Measurements from ENCODE around the gene SLU7.
"Not testable (repeated sequence)": the region's sequence is repeated elsewhere in the genome, so short reads cannot be mapped to it uniquely, and the experiment has no call there.

Gene SLU7

GRCh38 chr5:160451281-160451680 lies 32.4 kb upstream of the SLU7 start:
- no peak for DNase-seq (ENCODE audit: low read depth in 2 of 3, low spot score in 2 of 3)

DNA sequence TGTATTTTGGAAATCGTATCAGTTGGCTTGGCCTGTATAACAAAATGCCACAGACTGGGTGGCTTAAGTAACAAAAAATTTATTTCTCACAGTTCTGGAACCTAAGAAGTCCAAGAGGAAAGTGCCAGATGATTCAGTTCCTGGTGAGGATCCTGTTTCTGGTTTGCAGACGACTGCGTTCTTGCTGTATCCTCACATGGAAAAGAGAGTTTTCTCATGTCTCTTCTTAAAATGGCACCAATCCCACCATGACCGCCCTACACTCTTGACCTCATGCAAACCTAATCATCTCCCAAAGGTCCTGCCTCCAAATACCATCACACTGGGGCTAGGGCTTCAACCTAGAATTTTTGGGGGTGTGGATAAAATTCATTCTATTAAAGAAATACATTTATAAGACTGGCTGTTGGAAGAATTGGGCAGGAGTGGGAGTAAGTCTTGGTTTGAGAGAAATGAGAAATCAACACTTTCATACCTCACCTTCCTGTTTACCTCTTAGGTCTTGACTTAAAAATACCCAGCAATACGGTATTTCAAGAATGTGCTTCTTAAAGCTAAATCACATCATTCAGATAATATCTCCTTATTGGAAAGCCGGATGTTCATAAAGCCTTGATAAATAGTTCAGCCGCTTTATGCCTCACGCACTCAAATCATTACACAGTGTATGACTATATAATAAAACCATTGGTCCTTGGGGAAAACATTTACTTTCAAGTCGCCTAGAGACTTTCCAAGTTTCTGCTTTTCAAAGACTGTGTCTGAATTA lies 31.5 kb upstream of the SLU7 start:
- no peak for DNase-seq (ENCODE audit: low read depth in 2 of 3, low spot score in 2 of 3)

GRCh38 chr5:160449458-160449857 lies 30.6 kb upstream of the SLU7 start:
- DNase-seq (ENCODE audit: low read depth in 2 of 3, low spot score in 2 of 3): no peak

DNA sequence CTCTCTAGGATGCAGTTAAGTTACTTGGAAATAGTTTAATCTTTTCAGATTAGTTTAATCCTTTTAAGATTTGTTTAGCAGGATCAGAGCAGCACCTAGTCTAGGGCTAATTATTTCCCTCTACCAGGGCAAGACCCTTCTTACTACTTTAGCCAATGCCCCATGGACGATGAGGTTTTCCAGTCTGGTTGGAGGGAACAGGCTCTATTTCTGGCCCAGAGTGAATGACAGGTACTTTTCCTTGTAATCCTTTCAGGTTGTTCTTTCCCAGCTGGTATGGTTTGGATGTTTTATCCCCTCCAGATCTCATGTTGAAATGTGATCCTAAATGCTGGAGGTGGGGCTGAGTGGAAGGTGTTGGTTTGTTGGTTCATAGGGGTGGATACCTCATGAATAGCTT lies 30.0 kb upstream of the SLU7 start:
- no peak for DNase-seq (ENCODE audit: low read depth in 2 of 3, low spot score in 2 of 3)

- no peak for DNase-seq (ENCODE audit: low read depth in 2 of 3, low spot score in 2 of 3)
Observed at GRCh38 chr5:160445751-160446150, 26.9 kb upstream of the SLU7 start.

DNA sequence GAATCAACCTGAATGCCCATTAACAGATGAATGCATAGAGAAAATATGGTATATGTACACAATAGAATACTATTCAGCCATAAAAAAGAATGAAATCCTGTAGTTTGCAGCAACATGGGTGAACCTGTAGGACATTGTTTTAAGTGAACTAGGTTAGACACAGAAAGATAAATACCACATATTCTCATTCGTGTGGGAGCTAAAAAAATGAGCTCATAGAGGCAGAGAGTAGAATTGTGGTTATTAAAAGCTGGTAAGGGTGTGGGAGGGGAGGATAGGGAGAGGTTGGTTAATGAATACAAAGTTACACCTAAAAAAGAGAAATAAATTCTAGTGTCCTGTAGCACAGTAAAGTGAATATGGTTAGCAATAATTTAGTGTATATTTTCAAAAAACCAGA lies 26.3 kb upstream of the SLU7 start:
- no peak for DNase-seq (ENCODE audit: low read depth in 2 of 3, low spot score in 2 of 3)

- no peak for DNase-seq (ENCODE audit: low read depth in 2 of 3, low spot score in 2 of 3)
Observed at GRCh38 chr5:160444407-160444806, 25.5 kb upstream of the SLU7 start.

GRCh38 chr5:160442824-160443431 lies 24.0 kb upstream of the SLU7 start:
- DNase-seq (ENCODE audit: low read depth in 2 of 3, low spot score in 2 of 3): no peak

DNA sequence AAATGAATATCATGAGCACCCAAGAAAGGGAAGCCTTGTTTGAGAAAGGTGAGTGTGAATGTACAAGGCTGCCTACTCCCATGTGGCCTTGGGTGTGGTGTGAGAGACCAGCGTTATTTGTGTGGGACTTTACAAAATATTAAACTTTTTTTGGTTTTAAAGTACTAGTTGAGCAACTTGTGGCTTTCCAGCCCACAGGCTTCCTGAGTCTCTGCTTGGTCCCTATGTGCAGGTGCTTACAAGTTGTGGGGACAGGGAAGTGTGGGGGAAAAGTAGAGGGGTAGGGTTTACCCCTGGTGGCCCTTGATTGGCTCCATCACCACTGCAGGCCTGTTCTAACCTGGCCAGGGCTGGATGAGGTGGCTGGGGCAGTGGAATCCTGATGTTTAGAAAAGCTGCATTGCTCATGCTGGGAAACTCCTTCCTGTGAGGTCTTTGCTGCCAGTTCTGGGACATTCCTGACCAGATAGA lies 22.5 kb upstream of the SLU7 start:
- DNase-seq (ENCODE audit: low read depth in 2 of 3, low spot score in 2 of 3): no peak

GRCh38 chr5:160439205-160439600 lies 20.3 kb upstream of the SLU7 start:
- peak; percentile 77 to 94 (median 92) for DNase-seq (ENCODE audit: low read depth in 2 of 3, low spot score in 2 of 3)

- peak in 1 of 3 experiments; percentile 30 for DNase-seq (ENCODE audit: low read depth in 2 of 3, low spot score in 2 of 3)
Observed at GRCh38 chr5:160438316-160439204, 19.7 kb upstream of the SLU7 start.

DNA sequence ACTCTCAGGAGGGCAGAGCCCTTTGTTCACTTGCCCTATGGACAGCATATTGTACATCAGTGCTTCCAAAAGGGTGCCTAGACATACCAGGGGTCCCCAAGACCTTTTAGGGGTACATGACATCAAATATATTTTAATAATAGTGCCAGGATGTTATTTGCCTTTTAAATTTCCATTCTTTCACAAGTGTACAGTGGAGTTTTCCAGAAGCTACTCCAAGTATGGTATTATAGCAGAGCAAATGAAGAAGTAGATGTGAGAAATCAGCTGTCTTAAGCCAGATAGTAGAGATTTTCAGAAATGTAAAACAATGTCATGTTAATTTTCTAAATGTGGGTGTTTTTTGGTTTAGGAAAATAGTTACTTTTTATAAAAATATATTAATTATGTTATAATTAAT lies 18.4 kb upstream of the SLU7 start:
- no peak for DNase-seq (ENCODE audit: low read depth in 2 of 3, low spot score in 2 of 3)

DNA sequence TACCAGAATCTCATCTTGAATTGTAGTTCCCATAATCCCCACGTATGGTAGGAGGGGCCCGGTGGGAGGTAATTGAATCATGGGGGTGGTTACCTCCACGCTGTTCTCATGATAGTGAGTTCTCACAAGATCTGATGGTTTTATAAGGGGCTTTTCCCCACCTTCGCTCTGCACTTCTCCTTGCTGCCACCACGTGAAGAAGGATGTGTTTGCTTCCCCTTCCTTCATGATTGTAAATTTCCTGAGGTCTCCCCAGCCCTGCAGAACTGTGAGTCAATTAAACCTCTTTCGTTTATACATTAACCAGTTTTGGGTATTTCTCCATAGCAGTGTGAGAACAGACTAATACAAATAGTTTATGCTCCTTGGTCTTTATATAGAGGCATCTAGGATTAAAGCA lies 17.8 kb upstream of the SLU7 start:
- not testable (repeated sequence) for DNase-seq (ENCODE audit: low read depth in 2 of 3, low spot score in 2 of 3)

DNA sequence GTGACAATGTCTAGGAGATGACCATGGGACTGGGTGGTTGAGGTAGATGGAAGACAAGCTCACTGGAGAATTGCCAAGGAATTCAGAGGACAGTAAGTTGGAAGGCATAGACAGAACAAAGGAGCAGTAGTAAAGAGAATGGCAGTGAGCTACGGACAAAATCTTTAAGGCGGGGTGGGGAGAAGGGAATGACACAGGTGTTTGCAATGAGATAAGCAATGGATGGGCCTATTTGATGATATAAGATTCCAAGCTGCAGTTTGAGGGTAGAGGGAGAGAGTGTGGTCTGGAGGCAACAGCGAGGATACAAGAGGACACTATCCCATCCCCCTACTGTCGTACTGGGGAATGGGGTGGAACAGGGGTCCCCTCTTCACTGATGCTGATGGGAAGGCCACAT lies 17.1 kb upstream of the SLU7 start:
- no peak for DNase-seq (ENCODE audit: low read depth in 2 of 3, low spot score in 2 of 3)

DNA sequence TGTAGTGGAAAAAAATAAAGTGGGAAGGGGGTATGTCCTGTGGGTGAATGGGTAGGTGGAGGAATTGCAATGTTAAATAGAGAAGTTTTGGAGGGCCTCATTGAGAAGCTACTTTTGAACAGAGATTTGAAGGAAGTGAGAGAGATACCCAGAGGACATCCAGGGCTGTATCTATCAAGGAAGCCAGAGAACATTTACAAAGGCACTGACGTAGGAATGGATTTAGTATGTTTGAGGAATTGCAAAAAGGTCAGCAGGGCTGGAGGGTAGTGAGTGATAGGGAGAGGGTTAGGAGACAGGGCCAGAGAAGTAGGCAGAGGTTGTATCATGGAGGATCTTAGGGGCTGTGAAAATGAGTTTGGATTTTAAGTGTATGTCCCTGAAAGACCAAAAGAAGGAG lies 16.7 kb upstream of the SLU7 start:
- no peak for DNase-seq (ENCODE audit: low read depth in 2 of 3, low spot score in 2 of 3)

DNA sequence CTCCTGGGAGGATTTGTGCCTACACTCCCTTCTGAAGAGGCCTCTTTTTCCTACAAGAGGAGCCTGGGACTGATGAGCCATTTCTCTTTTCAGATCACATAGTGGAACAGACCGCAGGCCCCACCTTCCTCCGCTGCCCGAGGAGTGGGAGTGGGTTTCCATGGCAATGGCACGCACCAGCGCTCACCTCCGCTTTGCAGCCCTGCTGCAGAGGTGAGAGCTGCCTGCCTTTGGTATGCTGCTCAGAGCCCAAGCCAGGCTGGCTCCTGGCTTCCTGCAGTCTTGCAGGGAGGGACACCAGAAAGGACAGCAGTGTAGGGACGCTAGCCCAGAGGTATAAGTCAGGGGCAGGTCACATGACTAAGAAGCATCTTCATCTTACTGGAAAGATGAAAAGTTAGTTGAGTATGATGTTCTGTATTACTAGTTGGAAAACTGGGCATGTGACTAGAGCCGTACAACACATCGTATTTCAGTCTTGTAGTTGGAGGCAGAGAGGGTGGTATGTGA lies 15.2 kb upstream of the SLU7 start:
- no peak for DNase-seq (ENCODE audit: low read depth in 2 of 3, low spot score in 2 of 3)

- DNase-seq (ENCODE audit: low read depth in 2 of 3, low spot score in 2 of 3): no peak
Observed at GRCh38 chr5:160432787-160433186, 13.9 kb upstream of the SLU7 start.

DNA sequence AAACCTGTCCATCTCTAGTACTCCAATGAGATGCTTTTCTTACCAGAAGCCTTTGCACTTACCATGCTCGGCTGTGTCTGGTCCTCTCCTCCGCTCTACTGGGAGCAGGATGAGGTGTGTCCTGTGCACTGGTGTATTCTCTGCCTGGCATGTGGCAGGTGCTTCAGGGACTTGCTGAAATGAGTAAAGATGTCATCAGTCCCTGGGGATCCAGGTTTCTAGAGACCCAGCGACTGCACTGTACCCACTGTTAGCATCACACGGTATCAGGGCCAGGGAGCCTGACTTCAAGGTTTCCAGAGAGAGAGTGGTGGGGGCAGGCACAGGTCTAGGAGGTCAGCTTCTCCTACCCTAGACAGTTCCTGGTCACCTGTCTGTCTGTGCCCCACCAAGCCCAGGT lies 13.3 kb upstream of the SLU7 start:
- DNase-seq (ENCODE audit: low read depth in 2 of 3, low spot score in 2 of 3): no peak

DNA sequence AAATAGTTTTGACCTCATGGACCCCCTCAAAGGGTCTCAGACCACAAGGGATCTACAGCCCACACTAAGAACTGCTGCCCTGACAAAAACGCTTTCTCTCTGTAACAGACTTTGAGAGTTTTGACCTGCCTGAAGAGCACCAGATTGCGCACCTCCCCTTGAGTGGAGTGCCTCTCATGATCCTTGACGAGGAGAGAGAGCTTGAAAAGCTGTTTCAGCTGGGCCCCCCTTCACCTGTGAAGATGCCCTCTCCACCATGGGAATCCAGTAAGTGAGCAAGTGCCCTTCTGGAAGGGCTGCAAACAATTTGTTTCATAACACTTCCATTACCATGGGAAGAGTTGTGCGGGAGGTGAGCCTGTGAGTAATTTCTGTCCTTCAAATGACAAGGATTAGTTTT lies 8.7 kb upstream of the SLU7 start:
- DNase-seq (ENCODE audit: low read depth in 2 of 3, low spot score in 2 of 3): no peak

DNA sequence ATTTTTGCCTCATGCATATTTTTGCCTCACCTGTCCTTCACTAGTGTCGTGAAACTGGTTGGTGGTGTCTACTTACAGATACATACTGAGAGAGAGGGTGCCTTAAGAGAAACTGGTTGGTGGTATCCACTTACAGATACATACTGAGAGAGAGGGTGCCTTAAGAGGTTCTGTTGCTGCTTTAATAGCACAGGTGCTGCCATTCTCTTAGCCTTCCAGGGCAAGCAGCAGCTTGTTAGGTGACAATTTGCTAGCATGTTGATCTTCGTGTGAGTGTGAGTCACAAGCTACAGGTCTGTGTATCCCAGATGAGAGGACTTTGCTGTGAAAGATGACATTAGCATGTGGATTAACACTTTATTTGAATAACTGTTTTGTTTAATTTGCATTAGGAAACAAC lies 4.2 kb upstream of the SLU7 start:
- no peak for DNase-seq (ENCODE audit: low read depth in 2 of 3, low spot score in 2 of 3)

GRCh38 chr5:160421625-160422258 lies 2.9 kb upstream of the SLU7 start, which contains the start of gene PTTG1:
Gene PTTG1, plus strand, starts transcription at chr5:160421855. Its CDS starts 458 bp downstream, at chr5:160422313.
- peak; percentile 75 to 84 (median 79) for DNase-seq (ENCODE audit: low read depth in 2 of 3, low spot score in 2 of 3)

All from activated CD8-positive, alpha-beta memory T cell treated with anti-CD3 and anti-CD28 coated beads for 48 hours (primary cell).